ENCODE measurements around the gene RUNX2.

RUNX2 gene

GRCh38 chr6:45643126-45643525 is 315.0 kb downstream of the RUNX2 start:
- Histone ChIP-seq H3K79me2 (ENCODE audit: control insufficient read depth, insufficient read depth, low read length, unreplicated experiment) (no peaks in the 10 kb centered on the region), H3K27me3 (ENCODE audit: insufficient read depth, low read length) (no peaks in the 10 kb centered on the region), H3K27ac (ENCODE audit: low read depth, low read length) (no peak overlapping the region), H3K36me3 (ENCODE audit: insufficient read depth, low read length) (no peaks in the 10 kb centered on the region), H3K4me1 (ENCODE audit: control insufficient read depth, insufficient read depth, low read length, unreplicated experiment) (peaks cover 3% of the 10 kb centered on the region), H2AFZ (ENCODE audit: low read length, unreplicated experiment) (no peak overlapping the region), H3K4me3 (ENCODE audit: low read depth, low read length) (no peak overlapping the region)

DNA sequence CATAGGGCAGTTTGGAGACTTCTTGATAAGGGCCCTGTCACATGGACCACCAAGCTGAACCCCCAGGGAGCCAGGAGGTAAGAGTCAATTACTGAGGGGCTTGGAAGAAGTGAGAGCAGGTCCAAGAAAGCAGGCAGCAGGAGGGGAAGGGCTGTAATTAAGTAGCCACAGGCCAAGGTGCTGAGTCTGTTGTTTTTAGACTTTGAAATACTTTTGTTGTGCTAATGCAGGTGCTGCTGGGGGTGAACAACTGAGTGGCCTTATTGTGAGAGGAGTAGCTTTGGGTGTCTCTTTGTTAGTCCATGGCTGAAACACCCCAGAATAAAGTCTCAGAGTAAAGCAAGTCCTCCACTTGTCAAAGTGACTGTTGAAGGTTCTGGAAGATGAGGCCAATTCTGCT is 316.6 kb downstream of the RUNX2 start:
- H3K4me1 ChIP-seq (ENCODE audit: control insufficient read depth, insufficient read depth, low read length, unreplicated experiment) = peaks cover 11% of the 10 kb centered on the region
- no peaks in the 10 kb centered on the region for H3K27me3 ChIP-seq (ENCODE audit: insufficient read depth, low read length)
- no peaks in the 10 kb centered on the region for H3K36me3 ChIP-seq (ENCODE audit: insufficient read depth, low read length)
- no peaks in the 10 kb centered on the region for H3K79me2 ChIP-seq (ENCODE audit: control insufficient read depth, insufficient read depth, low read length, unreplicated experiment)
- no peak overlapping the region for H2AFZ ChIP-seq (ENCODE audit: low read length, unreplicated experiment)
- no peak overlapping the region for H3K4me3 ChIP-seq (ENCODE audit: low read depth, low read length)
- no peak overlapping the region for H3K27ac ChIP-seq (ENCODE audit: low read depth, low read length)

- H3K36me3 ChIP-seq (ENCODE audit: insufficient read depth, low read length) = no peaks in the 10 kb centered on the region
- H3K4me3 ChIP-seq (ENCODE audit: low read depth, low read length) = no peak overlapping the region
- H3K27me3 ChIP-seq (ENCODE audit: insufficient read depth, low read length) = no peaks in the 10 kb centered on the region
- no peak overlapping the region for H3K27ac ChIP-seq (ENCODE audit: low read depth, low read length)
- H3K4me1 ChIP-seq (ENCODE audit: control insufficient read depth, insufficient read depth, low read length, unreplicated experiment) = peaks cover 17% of the 10 kb centered on the region
- no peaks in the 10 kb centered on the region for H3K79me2 ChIP-seq (ENCODE audit: control insufficient read depth, insufficient read depth, low read length, unreplicated experiment)
- no peak overlapping the region for H2AFZ ChIP-seq (ENCODE audit: low read length, unreplicated experiment)
Observed at GRCh38 chr6:45645302-45645701, 317.2 kb downstream of the RUNX2 start.

- Histone ChIP-seq H3K36me3 (ENCODE audit: insufficient read depth, low read length) (no peaks in the 10 kb centered on the region), H2AFZ (ENCODE audit: low read length, unreplicated experiment) (no peak overlapping the region), H3K27me3 (ENCODE audit: insufficient read depth, low read length) (no peaks in the 10 kb centered on the region), H3K27ac (ENCODE audit: low read depth, low read length) (no peak overlapping the region), H3K79me2 (ENCODE audit: control insufficient read depth, insufficient read depth, low read length, unreplicated experiment) (no peaks in the 10 kb centered on the region), H3K4me3 (ENCODE audit: low read depth, low read length) (no peak overlapping the region), H3K4me1 (ENCODE audit: control insufficient read depth, insufficient read depth, low read length, unreplicated experiment) (peaks cover 39% of the 10 kb centered on the region)
Observed at GRCh38 chr6:45647341-45648261, 319.5 kb downstream of the RUNX2 start.

GRCh38 chr6:45648262-45648620 is 320.1 kb downstream of the RUNX2 start:
- no peak overlapping the region for H2AFZ ChIP-seq (ENCODE audit: low read length, unreplicated experiment)
- H3K4me1 ChIP-seq (ENCODE audit: control insufficient read depth, insufficient read depth, low read length, unreplicated experiment) = peaks cover 46% of the 10 kb centered on the region
- no peak overlapping the region for H3K4me3 ChIP-seq (ENCODE audit: low read depth, low read length)
- no peaks in the 10 kb centered on the region for H3K36me3 ChIP-seq (ENCODE audit: insufficient read depth, low read length)
- H3K27me3 ChIP-seq (ENCODE audit: insufficient read depth, low read length) = no peaks in the 10 kb centered on the region
- H3K27ac ChIP-seq (ENCODE audit: low read depth, low read length) = no peak overlapping the region
- no peaks in the 10 kb centered on the region for H3K79me2 ChIP-seq (ENCODE audit: control insufficient read depth, insufficient read depth, low read length, unreplicated experiment)

DNA sequence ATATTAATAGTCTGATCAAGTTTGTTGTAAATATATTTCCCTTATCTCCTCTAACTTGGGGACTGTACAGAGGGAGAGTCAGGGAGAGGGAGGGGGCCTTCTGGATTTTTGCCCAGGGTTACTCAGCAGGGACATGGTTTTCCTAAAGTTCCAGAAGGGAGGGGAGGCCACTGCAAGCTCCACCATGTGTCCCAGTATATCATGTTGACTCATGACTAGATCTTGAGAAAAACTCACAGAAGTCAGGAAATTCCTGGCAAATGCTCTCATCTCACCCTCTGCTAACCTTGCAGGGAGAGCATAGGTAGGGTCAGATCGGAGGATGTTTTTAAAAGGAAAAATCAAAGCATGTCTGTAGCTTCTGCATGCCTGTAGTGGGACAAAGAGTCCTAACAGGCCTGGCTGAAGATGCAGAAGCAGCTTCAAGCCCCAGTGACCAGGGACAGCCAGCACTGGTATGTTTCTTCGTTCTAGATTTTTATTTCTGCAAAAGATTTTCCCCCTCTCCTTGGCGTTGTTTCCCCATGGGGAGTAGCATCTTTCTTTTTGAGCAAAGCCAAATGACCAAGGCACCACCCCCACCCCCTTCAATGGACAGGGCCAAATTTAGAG is 322.5 kb downstream of the RUNX2 start:
- H3K4me1 ChIP-seq (ENCODE audit: control insufficient read depth, insufficient read depth, low read length, unreplicated experiment) = peaks cover 70% of the 10 kb centered on the region
- H3K27ac ChIP-seq (ENCODE audit: low read depth, low read length) = peak overlapping the region; percentile 83
- no peaks in the 10 kb centered on the region for H3K79me2 ChIP-seq (ENCODE audit: control insufficient read depth, insufficient read depth, low read length, unreplicated experiment)
- peak overlapping the region; percentile 10; the same call in 1 of the 2 replicates for H3K4me3 ChIP-seq (ENCODE audit: low read depth, low read length)
- H2AFZ ChIP-seq (ENCODE audit: low read length, unreplicated experiment) = no peak overlapping the region
- no peaks in the 10 kb centered on the region for H3K27me3 ChIP-seq (ENCODE audit: insufficient read depth, low read length)
- H3K36me3 ChIP-seq (ENCODE audit: insufficient read depth, low read length) = no peaks in the 10 kb centered on the region

- H3K27ac ChIP-seq (ENCODE audit: low read depth, low read length) = peak overlapping the region; percentile 83
Observed at GRCh38 chr6:45651301-45651700, 323.2 kb downstream of the RUNX2 start.

DNA sequence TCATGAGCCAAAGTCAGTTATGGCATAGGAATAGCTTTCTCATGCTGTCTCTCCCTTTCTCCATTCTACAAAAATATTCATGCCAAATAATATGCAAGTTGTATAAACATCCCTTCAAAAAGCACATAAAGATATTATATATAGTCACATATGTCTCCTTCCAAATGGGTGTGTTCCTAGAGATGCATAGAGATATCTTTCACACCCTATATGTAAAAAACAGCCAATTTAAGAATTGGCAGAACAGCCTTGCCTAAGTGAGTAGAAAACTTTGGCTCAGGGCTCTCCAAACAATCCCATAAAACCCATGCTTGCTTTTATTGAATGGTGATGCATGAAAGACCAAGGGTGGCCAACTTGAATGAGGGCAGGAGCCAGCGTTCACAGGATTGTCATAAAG is 324.3 kb downstream of the RUNX2 start:
- Histone ChIP-seq H2AFZ (ENCODE audit: low read length, unreplicated experiment) (no peak overlapping the region), H3K4me3 (ENCODE audit: low read depth, low read length) (no peak overlapping the region), H3K27me3 (ENCODE audit: insufficient read depth, low read length) (no peaks in the 10 kb centered on the region), H3K79me2 (ENCODE audit: control insufficient read depth, insufficient read depth, low read length, unreplicated experiment) (no peaks in the 10 kb centered on the region), H3K27ac (ENCODE audit: low read depth, low read length) (peak overlapping the region; percentile 83), H3K36me3 (ENCODE audit: insufficient read depth, low read length) (no peaks in the 10 kb centered on the region), H3K4me1 (ENCODE audit: control insufficient read depth, insufficient read depth, low read length, unreplicated experiment) (peaks cover 84% of the 10 kb centered on the region)

More at GRCh38 chr6:45651301-45651700, 323.2 kb downstream of the RUNX2 start:
- no peaks in the 10 kb centered on the region for H3K36me3 ChIP-seq (ENCODE audit: insufficient read depth, low read length)
- H2AFZ ChIP-seq (ENCODE audit: low read length, unreplicated experiment) = no peak overlapping the region
- H3K27me3 ChIP-seq (ENCODE audit: insufficient read depth, low read length) = no peaks in the 10 kb centered on the region
- H3K79me2 ChIP-seq (ENCODE audit: control insufficient read depth, insufficient read depth, low read length, unreplicated experiment) = no peaks in the 10 kb centered on the region
- H3K4me3 ChIP-seq (ENCODE audit: low read depth, low read length) = peak overlapping the region; percentile 10; the same call in 1 of the 2 replicates
- H3K4me1 ChIP-seq (ENCODE audit: control insufficient read depth, insufficient read depth, low read length, unreplicated experiment) = peaks cover 75% of the 10 kb centered on the region

DNA sequence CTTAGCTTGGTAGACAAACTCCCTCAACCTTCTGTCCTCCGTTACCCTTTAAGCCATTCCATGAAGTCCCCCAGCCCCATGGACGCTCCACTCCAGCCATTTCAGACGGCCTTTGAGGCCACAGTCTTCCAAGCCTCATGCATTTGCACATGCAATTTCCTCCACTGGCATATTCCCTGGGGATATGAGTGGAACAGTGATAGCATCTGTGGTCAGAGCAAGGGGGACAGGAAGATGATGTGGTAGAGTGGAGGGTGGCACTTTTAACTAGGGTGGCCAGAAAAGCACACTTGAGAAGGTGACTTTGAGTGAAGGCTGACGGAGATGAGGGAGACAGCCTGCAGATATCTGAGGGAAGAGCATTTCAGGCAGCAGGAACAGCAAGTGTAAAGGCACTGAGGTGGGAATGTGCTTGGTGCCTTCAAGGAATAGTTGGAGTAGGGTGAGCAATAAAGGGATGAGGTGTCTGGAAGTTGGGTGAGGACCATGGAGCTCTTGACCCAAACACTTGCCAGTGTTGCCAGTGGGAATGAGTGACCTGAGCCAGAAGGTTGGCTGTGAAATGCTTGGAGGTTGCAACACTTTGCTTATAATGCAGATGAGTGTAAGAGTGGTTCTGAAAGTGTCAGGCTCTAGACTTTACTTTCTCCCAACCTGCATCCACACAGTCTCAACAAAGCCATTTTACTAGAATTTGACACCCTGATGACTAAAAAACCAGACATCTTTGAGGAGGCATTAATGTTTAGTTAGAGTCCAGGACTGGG is 325.2 kb downstream of the RUNX2 start:
- Histone ChIP-seq H3K4me1 (ENCODE audit: control insufficient read depth, insufficient read depth, low read length, unreplicated experiment) (peaks cover 92% of the 10 kb centered on the region), H3K79me2 (ENCODE audit: control insufficient read depth, insufficient read depth, low read length, unreplicated experiment) (no peaks in the 10 kb centered on the region), H3K4me3 (ENCODE audit: low read depth, low read length) (no peak overlapping the region), H2AFZ (ENCODE audit: low read length, unreplicated experiment) (no peak overlapping the region), H3K36me3 (ENCODE audit: insufficient read depth, low read length) (no peaks in the 10 kb centered on the region), H3K27me3 (ENCODE audit: insufficient read depth, low read length) (no peaks in the 10 kb centered on the region), H3K27ac (ENCODE audit: low read depth, low read length) (peak overlapping the region; percentile 94)

- Histone ChIP-seq H3K36me3 (ENCODE audit: insufficient read depth, low read length) (no peaks in the 10 kb centered on the region), H3K27me3 (ENCODE audit: insufficient read depth, low read length) (no peaks in the 10 kb centered on the region), H3K4me1 (ENCODE audit: control insufficient read depth, insufficient read depth, low read length, unreplicated experiment) (peaks cover 91% of the 10 kb centered on the region), H3K27ac (ENCODE audit: low read depth, low read length) (peak overlapping the region; percentile 94), H2AFZ (ENCODE audit: low read length, unreplicated experiment) (no peak overlapping the region), H3K4me3 (ENCODE audit: low read depth, low read length) (no peak overlapping the region), H3K79me2 (ENCODE audit: control insufficient read depth, insufficient read depth, low read length, unreplicated experiment) (no peaks in the 10 kb centered on the region)
Observed at GRCh38 chr6:45654673-45655072, 326.5 kb downstream of the RUNX2 start.
